CD4-positive, alpha-beta memory T cell (primary cell): ENCODE measurements around the gene FOXC1. TPM values are rescaled to one million over a fixed set of nuclear protein-coding genes. Genes with fewer than 3 reads are reported as not detected.
A peak's percentile ranks its signal among the peaks of the same experiment; 100 is the strongest.

Experiments used
- CTCF ChIA-PET: fragments of 350-600 bp; sonication (Branson Sonifier 250); formaldehyde crosslinking; loops from one replicate; lab custom pipeline; 2021; ENCODE audit warnings: inconsistent platforms; ENCODE audit not compliant: partially characterized antibody; lab: Charles Lee
- POLR2A ChIA-PET: fragments of 350-600 bp; sonication (Branson Sonifier 250); formaldehyde crosslinking; loops from one replicate; lab custom pipeline; 2021; ENCODE audit not compliant: partially characterized antibody; lab: Charles Lee
- DNase-seq, 5 donors: peaks; one replicate each; pipeline versions ENCODE4 v3.0.0 to v3.0.0-alpha.2; 2020 to 2022; ENCODE audit warnings: mixed read lengths in 1 of 5
- H3K27ac ChIP-seq: one replicate; pipeline ENCODE4 v1.7.0; 2013; ENCODE audit warnings: low read depth, low read length
- H3K27me3 ChIP-seq: 2 replicates; pipeline ENCODE4 v1.7.0; 2013; ENCODE audit warnings: mild to moderate bottlenecking, low read length, moderate library complexity; ENCODE audit not compliant: insufficient read depth
- H3K36me3 ChIP-seq: 2 replicates; pipeline ENCODE4 v1.7.0; 2013; ENCODE audit warnings: mild to moderate bottlenecking, low read length, moderate library complexity; ENCODE audit not compliant: insufficient read depth
- H3K4me1 ChIP-seq: 2 replicates; pipeline ENCODE4 v1.7.0; 2013; ENCODE audit warnings: mild to moderate bottlenecking, low read length, moderate library complexity; ENCODE audit not compliant: insufficient read depth
- H3K4me3 ChIP-seq, 2 donors: one replicate each; pipeline ENCODE4 v1.7.0; 2013; ENCODE audit warnings: low read length in 2 of 2, mild to moderate bottlenecking in 1 of 2
- H3K9me3 ChIP-seq, 2 donors: one replicate each; pipeline ENCODE4 v1.7.0; 2013; ENCODE audit warnings: low read length in 2 of 2, control low read depth in 1 of 2; ENCODE audit not compliant: control insufficient read depth in 1 of 2
- H3K27ac Mint-ChIP-seq, 7 donors: one replicate each; pipeline ENCODE4 v1.8.0; 2020 to 2021; ENCODE audit warnings: mixed read lengths in 7 of 7, mild to moderate bottlenecking in 6 of 7, inconsistent platforms in 3 of 7, moderate library complexity in 3 of 7
- H3K27me3 Mint-ChIP-seq, 2 donors: one replicate each; pipeline ENCODE4 v1.8.0; 2020 to 2021; ENCODE audit warnings: mixed read lengths in 2 of 2
- H3K36me3 Mint-ChIP-seq, 2 donors: one replicate each; pipeline ENCODE4 v1.8.0; 2020 to 2021; ENCODE audit warnings: mixed read lengths in 2 of 2, inconsistent platforms in 1 of 2, mild to moderate bottlenecking in 1 of 2
- H3K4me1 Mint-ChIP-seq, 4 donors: one replicate each; pipeline ENCODE4 v1.8.0; 2020 to 2021; ENCODE audit warnings: mixed read lengths in 4 of 4, mild to moderate bottlenecking in 1 of 4
- H3K4me3 Mint-ChIP-seq, 8 donors: one replicate each; pipeline ENCODE4 v1.8.0; 2020 to 2021; ENCODE audit warnings: mixed read lengths in 8 of 8, mild to moderate bottlenecking in 7 of 8, moderate library complexity in 6 of 8, inconsistent platforms in 3 of 8
- H3K9me3 Mint-ChIP-seq, 8 donors: one replicate each; pipeline ENCODE4 v1.8.0; 2020 to 2021; ENCODE audit warnings: mixed read lengths in 8 of 8, mild to moderate bottlenecking in 5 of 8, inconsistent platforms in 3 of 8, moderate library complexity in 1 of 8
- intact Hi-C: fragments of 100-400 bp; cut with micrococcal nuclease; formaldehyde crosslinking; loops from one replicate; pipeline ENCODE4 v1.15.1; 2023
- polyA plus RNA-seq, 2 donors: library from polyadenylated mRNA; unstranded; fragments of 300-500 nt; fragmentation: Illumina TruSeq; gene quantifications; one replicate each; pipeline ENCODE4 v1.2.3, GENCODE V29; 2021
- total RNA-seq, 2 experiments: library from RNA; stranded (reverse); gene quantifications; one replicate each; pipeline ENCODE4 v1.2.3, GENCODE V29; 2021

FOXC1 gene
- total and polyA plus RNA-seq, 4 experiments from 2014 or later: not detected

- intact Hi-C loops: no loop called here
- no peak overlapping the region for H3K4me3 ChIP-seq
These were observed 35.9 kb downstream of the FOXC1 start for GRCh38 chr6:1645466-1646185.

GRCh38 chr6:1651362-1651761 is 41.6 kb downstream of the FOXC1 start:
- no peaks in the 10 kb centered on the region for H3K9me3 Mint-ChIP-seq
- intact Hi-C loops: no loop called here
- Histone ChIP-seq H3K27ac (no peak overlapping the region), H3K4me1 (no peaks in the 10 kb centered on the region), H3K9me3 (no peaks in the 10 kb centered on the region), H3K27me3 (no peaks in the 10 kb centered on the region), H3K4me3 (no peak overlapping the region), H3K36me3 (no peaks in the 10 kb centered on the region)
- no peak overlapping the region for H3K4me3 Mint-ChIP-seq
- H3K36me3 Mint-ChIP-seq: no peaks in the 10 kb centered on the region
- no peak for DNase-seq
- ChIA-PET CTCF (interaction anchor here (1.0 kb wide), 1 partner anchor 983 kb away, joined by 3 read pairs; no protein-coding TSS in a partner anchor), POLR2A (no interaction called here)
- no peak overlapping the region for H3K27ac Mint-ChIP-seq
- H3K4me1 Mint-ChIP-seq: no peaks in the 10 kb centered on the region
- H3K27me3 Mint-ChIP-seq: peaks cover 0 to 2% of the 10 kb centered on the region in 2 donors

More at GRCh38 chr6:1645466-1646185, 35.9 kb downstream of the FOXC1 start:
- POLR2A ChIA-PET: no interaction called here
- Histone ChIP-seq H3K9me3 (no peaks in the 10 kb centered on the region), H3K4me1 (no peaks in the 10 kb centered on the region), H3K27ac (no peak overlapping the region), H3K27me3 (no peaks in the 10 kb centered on the region), H3K36me3 (no peaks in the 10 kb centered on the region)
- Mint-ChIP-seq H3K27me3 (peaks cover 0 to 2% of the 10 kb centered on the region in 2 donors), H3K36me3 (peaks cover 0 to 3% of the 10 kb centered on the region in 2 donors), H3K27ac (peak overlapping the region in 1 of 7 donors; percentile 44), H3K4me1 (no peaks in the 10 kb centered on the region), H3K4me3 (no peak overlapping the region), H3K9me3 (peaks cover 0 to 2% (median 0%) of the 10 kb centered on the region in 8 donors)
- no peak for DNase-seq
- CTCF ChIA-PET: no interaction called here

- Histone ChIP-seq H3K27ac (no peak overlapping the region), H3K36me3 (no peaks in the 10 kb centered on the region), H3K4me1 (no peaks in the 10 kb centered on the region), H3K9me3 (no peaks in the 10 kb centered on the region), H3K4me3 (no peak overlapping the region), H3K27me3 (no peaks in the 10 kb centered on the region)
- no peaks in the 10 kb centered on the region for H3K36me3 Mint-ChIP-seq
- CTCF ChIA-PET: no interaction called here
- no peaks in the 10 kb centered on the region for H3K4me1 Mint-ChIP-seq
- H3K27ac Mint-ChIP-seq: no peak overlapping the region
- H3K9me3 Mint-ChIP-seq: no peaks in the 10 kb centered on the region
- no peak for DNase-seq
- intact Hi-C loops: no loop called here
- H3K4me3 Mint-ChIP-seq: no peak overlapping the region
- POLR2A ChIA-PET: no interaction called here
- H3K27me3 Mint-ChIP-seq: peaks cover 0 to 2% of the 10 kb centered on the region in 2 donors
These were observed 43.1 kb downstream of the FOXC1 start for GRCh38 chr6:1652842-1653241.

DNA sequence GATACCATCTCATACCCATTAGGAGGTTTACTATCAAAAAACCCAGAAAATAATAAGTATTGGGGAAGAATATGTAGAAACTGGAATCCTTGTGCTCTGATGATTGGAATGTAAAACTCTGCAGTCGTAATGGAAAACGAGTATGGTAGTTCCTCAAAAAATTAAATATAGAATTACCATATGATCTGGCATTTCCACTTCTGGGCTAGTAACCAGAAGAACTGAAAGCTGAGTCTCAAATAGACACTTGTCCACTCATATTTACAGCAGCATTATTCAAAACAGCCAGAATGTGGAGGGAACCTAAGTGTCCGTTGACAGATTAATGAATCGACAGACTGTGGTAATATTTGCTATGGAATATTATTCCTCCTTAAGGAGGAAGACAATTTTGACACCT is 44.3 kb downstream of the FOXC1 start:
- Mint-ChIP-seq H3K27ac (no peak overlapping the region), H3K36me3 (no peaks in the 10 kb centered on the region), H3K9me3 (no peaks in the 10 kb centered on the region), H3K4me3 (no peak overlapping the region), H3K27me3 (peaks cover 0 to 2% of the 10 kb centered on the region in 2 donors), H3K4me1 (no peaks in the 10 kb centered on the region)
- Histone ChIP-seq H3K27ac (no peak overlapping the region), H3K9me3 (no peaks in the 10 kb centered on the region), H3K4me3 (no peak overlapping the region), H3K36me3 (no peaks in the 10 kb centered on the region), H3K27me3 (no peaks in the 10 kb centered on the region), H3K4me1 (no peaks in the 10 kb centered on the region)
- ChIA-PET POLR2A (no interaction called here), CTCF (no interaction called here)
- intact Hi-C loops: no loop called here
- DNase-seq: no peak

DNA sequence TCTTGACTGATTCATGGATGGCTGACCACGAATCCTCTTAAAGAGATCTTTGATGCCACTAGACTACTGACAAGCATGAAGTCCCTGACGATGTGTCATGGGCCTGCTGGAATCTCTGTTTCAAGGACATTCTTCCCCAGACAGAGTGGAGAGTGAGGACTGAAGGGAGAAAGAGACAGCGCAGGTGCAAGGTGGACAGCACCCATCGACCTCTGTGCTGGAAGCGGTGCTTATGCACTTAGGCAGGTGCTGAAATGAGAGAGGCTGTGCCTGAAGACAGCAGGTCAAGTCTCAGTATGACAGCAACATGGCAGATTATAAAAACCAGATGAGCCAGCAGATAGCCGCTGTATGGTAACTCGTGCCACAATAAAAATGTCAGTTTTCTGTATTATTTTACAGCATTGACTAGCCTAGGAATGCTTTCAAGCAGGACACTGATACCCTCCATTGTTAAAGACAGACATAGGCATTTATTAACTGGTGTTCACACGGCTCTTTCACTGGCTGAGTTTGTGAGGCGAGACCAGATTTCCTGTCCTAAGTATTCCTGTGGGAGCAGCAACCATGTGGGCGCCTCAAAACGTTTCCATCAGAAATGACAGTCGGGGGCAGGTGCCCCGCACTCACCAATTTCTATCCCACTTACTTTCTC is 47.5 kb downstream of the FOXC1 start:
- no peak for DNase-seq
- Histone ChIP-seq H3K27ac (no peak overlapping the region), H3K4me1 (no peaks in the 10 kb centered on the region), H3K4me3 (no peak overlapping the region), H3K27me3 (no peaks in the 10 kb centered on the region), H3K36me3 (no peaks in the 10 kb centered on the region), H3K9me3 (no peaks in the 10 kb centered on the region)
- CTCF ChIA-PET: no interaction called here
- Mint-ChIP-seq H3K27me3 (no peaks in the 10 kb centered on the region), H3K9me3 (no peaks in the 10 kb centered on the region), H3K27ac (no peak overlapping the region), H3K4me3 (no peak overlapping the region), H3K4me1 (no peaks in the 10 kb centered on the region), H3K36me3 (no peaks in the 10 kb centered on the region)
- intact Hi-C loops: no loop called here
- POLR2A ChIA-PET: no interaction called here

DNA sequence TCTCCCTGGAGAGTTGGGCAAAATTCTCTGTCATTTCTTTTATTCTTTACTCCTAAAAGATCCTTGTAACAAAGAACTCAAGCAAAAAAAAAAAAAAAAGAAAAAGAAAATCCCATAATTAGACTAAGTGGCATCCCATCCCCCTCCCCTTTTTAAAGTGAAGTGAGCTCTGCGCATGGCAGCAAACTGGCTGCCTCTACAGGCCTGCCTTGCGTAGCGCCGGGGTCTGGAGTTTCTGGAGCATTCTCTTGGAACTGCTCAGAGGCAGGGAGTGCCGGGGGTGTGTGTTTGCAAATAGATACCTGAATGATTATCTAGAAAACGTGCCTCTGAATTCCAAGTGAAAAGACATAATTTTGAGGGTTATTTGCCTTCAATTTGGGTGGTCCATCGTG is 48.1 kb downstream of the FOXC1 start:
- intact Hi-C loops: no loop called here
- Mint-ChIP-seq H3K4me3 (no peak overlapping the region), H3K4me1 (no peaks in the 10 kb centered on the region), H3K36me3 (no peaks in the 10 kb centered on the region), H3K9me3 (no peaks in the 10 kb centered on the region), H3K27ac (no peak overlapping the region), H3K27me3 (no peaks in the 10 kb centered on the region)
- Histone ChIP-seq H3K27me3 (no peaks in the 10 kb centered on the region), H3K9me3 (no peaks in the 10 kb centered on the region), H3K36me3 (no peaks in the 10 kb centered on the region), H3K4me1 (no peaks in the 10 kb centered on the region), H3K27ac (no peak overlapping the region), H3K4me3 (no peak overlapping the region)
- ChIA-PET POLR2A (no interaction called here), CTCF (no interaction called here)
- DNase-seq: no peak

- Mint-ChIP-seq H3K27ac (no peak overlapping the region), H3K4me1 (no peaks in the 10 kb centered on the region), H3K27me3 (no peaks in the 10 kb centered on the region), H3K4me3 (no peak overlapping the region), H3K9me3 (no peaks in the 10 kb centered on the region), H3K36me3 (no peaks in the 10 kb centered on the region)
- intact Hi-C loops: no loop called here
- Histone ChIP-seq H3K36me3 (no peaks in the 10 kb centered on the region), H3K4me1 (no peaks in the 10 kb centered on the region), H3K27me3 (no peaks in the 10 kb centered on the region), H3K27ac (no peak overlapping the region), H3K9me3 (no peaks in the 10 kb centered on the region), H3K4me3 (no peak overlapping the region)
- no peak for DNase-seq
- POLR2A ChIA-PET: no interaction called here
- CTCF ChIA-PET: no interaction called here
These were observed 48.7 kb downstream of the FOXC1 start for GRCh38 chr6:1658212-1659005.
